NB4 (cell line): ENCODE measurements around the gene TNFRSF6B.

Source experiments
- CTCF ChIP-seq: IDR thresholded peaks from one replicate; pipeline ENCODE4 v1.5.1; 2012; ENCODE audit warnings: low read depth, low read length
- MYC ChIP-seq: IDR thresholded peaks from 2 replicates; pipeline ENCODE4 v1.6.1; 2011; ENCODE audit warnings: low read depth, low read length
- POLR2A ChIP-seq: IDR thresholded peaks from 2 replicates; pipeline ENCODE4 v1.6.1; 2011; ENCODE audit warnings: mild to moderate bottlenecking; ENCODE audit not compliant: insufficient read length; ENCODE audit errors: extremely low read depth
- TF ChIP-seq, protein P1 (sequence below): IDR thresholded peaks from 2 replicates; pipeline ENCODE4 v1.6.1; 2011; ENCODE audit warnings: low read depth, low read length

GRCh38 chr20:63661959-63662812 is 34.3 kb upstream of the TNFRSF6B start:
- TF ChIP-seq POLR2A (no peak), CTCF (no peak), MYC (no peak)
- TF ChIP-seq, protein P1, sequence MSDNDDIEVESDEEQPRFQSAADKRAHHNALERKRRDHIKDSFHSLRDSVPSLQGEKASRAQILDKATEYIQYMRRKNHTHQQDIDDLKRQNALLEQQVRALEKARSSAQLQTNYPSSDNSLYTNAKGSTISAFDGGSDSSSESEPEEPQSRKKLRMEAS = no peak
